ENCODE measurements around the gene UTF1.

UTF1 gene

GRCh38 chr10:133207627-133208026 lies 22.4 kb upstream of the UTF1 start:
- TF ChIP-seq CTCF (IDR thresholded peaks at IDR 0.05; ENCODE audit: poor library complexity, severe bottlenecking) = no peak

GRCh38 chr10:133208466-133208865 lies 21.6 kb upstream of the UTF1 start:
- DNase-seq (ENCODE audit: low spot score) = no peak
- Histone ChIP-seq H3K27me3 (ENCODE audit: insufficient read depth, poor library complexity, severe bottlenecking) (no peaks in the 10 kb centered on the region), H3K27ac (ENCODE audit: poor library complexity, severe bottlenecking) (no peak overlapping the region), H3K4me3 (ENCODE audit: severe bottlenecking) (no peak overlapping the region), H3K4me1 (ENCODE audit: insufficient read depth, poor library complexity, severe bottlenecking) (no peaks in the 10 kb centered on the region), H3K36me3 (ENCODE audit: low read depth) (no peaks in the 10 kb centered on the region), H3K9me3 (ENCODE audit: severe bottlenecking) (no peaks in the 10 kb centered on the region)
- TF ChIP-seq CTCF (IDR thresholded peaks at IDR 0.05; ENCODE audit: poor library complexity, severe bottlenecking) = no peak
- no peak for ATAC-seq (ENCODE audit: low read depth)

More at GRCh38 chr10:133207627-133208026, 22.4 kb upstream of the UTF1 start:
- Histone ChIP-seq H3K4me1 (ENCODE audit: insufficient read depth, poor library complexity, severe bottlenecking) (no peaks in the 10 kb centered on the region), H3K9me3 (ENCODE audit: severe bottlenecking) (no peaks in the 10 kb centered on the region), H3K4me3 (ENCODE audit: severe bottlenecking) (no peak overlapping the region), H3K36me3 (ENCODE audit: low read depth) (no peaks in the 10 kb centered on the region), H3K27me3 (ENCODE audit: insufficient read depth, poor library complexity, severe bottlenecking) (no peaks in the 10 kb centered on the region), H3K27ac (ENCODE audit: poor library complexity, severe bottlenecking) (no peak overlapping the region)
- no peak for ATAC-seq (ENCODE audit: low read depth)
- DNase-seq (ENCODE audit: low spot score) = no peak

DNA sequence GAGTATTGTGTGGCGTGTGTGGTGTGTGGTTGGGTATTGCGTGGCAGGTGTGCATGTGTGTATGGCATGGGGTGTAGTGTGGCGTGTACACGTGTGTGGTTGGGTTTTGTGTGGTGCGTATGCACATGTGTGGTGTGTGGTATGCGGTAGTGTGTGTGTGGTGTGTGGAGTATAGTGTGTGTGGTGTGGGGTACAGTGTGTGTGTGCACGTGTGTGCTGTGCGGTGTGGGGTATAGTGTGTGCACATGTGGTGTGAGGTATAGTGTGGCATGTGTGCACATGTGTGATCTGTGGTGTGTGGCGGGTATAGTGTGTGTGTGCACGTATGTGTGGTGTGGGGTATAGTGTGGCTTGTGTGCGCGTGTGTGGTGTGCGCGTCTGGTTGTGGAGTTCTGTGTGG lies 20.9 kb upstream of the UTF1 start:
- no peaks in the 10 kb centered on the region for H3K4me1 ChIP-seq (ENCODE audit: insufficient read depth, poor library complexity, severe bottlenecking)
- no peak for DNase-seq (ENCODE audit: low spot score)
- ATAC-seq (ENCODE audit: low read depth) = no peak
- no peaks in the 10 kb centered on the region for H3K27me3 ChIP-seq (ENCODE audit: insufficient read depth, poor library complexity, severe bottlenecking)
- H3K36me3 ChIP-seq (ENCODE audit: low read depth) = no peaks in the 10 kb centered on the region
- TF ChIP-seq CTCF (IDR thresholded peaks at IDR 0.05; ENCODE audit: poor library complexity, severe bottlenecking) = no peak
- no peaks in the 10 kb centered on the region for H3K9me3 ChIP-seq (ENCODE audit: severe bottlenecking)
- H3K27ac ChIP-seq (ENCODE audit: poor library complexity, severe bottlenecking) = no peak overlapping the region
- no peak overlapping the region for H3K4me3 ChIP-seq (ENCODE audit: severe bottlenecking)

DNA sequence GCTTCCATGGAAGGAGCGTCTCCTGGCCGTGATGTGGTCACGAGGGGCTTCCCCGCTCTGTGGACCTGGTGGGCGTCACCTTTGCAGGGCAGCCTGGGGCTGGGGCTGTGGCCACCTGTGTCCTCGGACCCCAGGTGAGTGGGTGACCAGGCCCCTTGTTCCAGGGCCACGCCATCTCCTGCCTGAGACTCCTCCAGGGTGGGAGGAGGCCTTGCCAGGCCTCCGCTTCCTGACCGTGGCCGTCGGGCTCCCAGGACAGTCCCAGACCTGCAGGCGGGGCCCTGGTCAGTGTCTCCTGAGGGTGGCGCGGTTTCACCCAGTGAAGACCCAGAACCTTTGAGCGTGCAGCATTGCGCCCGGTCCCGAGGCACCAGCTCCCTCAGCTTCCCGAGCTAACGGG lies 20.4 kb upstream of the UTF1 start:
- no peak for DNase-seq (ENCODE audit: low spot score)
- Histone ChIP-seq H3K36me3 (ENCODE audit: low read depth) (no peaks in the 10 kb centered on the region), H3K9me3 (ENCODE audit: severe bottlenecking) (no peaks in the 10 kb centered on the region), H3K4me1 (ENCODE audit: insufficient read depth, poor library complexity, severe bottlenecking) (no peaks in the 10 kb centered on the region), H3K27me3 (ENCODE audit: insufficient read depth, poor library complexity, severe bottlenecking) (no peaks in the 10 kb centered on the region), H3K27ac (ENCODE audit: poor library complexity, severe bottlenecking) (no peak overlapping the region), H3K4me3 (ENCODE audit: severe bottlenecking) (no peak overlapping the region)
- ATAC-seq (ENCODE audit: low read depth) = no peak
- TF ChIP-seq CTCF (IDR thresholded peaks at IDR 0.05; ENCODE audit: poor library complexity, severe bottlenecking) = no peak

DNA sequence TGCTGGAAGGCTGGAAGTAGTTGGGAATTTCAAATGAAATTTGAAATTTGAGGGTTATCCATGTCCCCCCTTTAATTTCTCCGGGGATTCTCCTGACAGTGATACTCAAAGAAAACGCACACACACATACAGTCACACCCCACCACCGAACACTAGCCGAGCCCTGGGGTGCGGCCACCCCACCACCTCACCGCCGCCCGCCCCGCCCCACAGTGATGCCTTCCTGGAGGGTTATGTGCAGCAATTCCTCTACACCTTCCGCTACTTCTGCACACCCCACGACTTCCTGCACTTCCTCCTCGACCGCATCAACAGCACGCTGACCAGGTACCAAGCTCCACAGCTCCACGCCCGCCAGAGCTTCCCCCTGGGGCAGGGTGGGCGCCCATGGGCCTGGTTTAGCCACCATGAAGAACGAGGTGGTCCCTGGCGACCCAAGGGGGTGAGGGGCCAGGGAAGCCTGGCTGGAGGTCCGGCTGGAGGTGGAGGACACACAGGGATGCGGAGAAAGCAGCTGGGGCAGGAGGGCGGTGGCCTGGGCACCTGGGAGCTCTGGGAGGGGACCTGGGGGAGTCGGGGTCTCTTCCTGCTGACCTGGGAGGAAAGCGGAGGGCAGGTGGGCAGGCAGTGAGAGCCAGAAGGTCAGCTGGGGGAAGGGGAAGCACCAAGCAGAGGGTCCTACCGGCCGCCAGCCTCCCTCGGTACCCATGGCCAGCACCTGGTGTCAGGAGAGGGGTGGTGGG lies 19.4 kb upstream of the UTF1 start:
- no peak overlapping the region for H3K27ac ChIP-seq (ENCODE audit: poor library complexity, severe bottlenecking)
- ATAC-seq (ENCODE audit: low read depth) (no peak), DNase-seq (ENCODE audit: low spot score) (no peak)

More for the DNA sequence above, 19.4 kb upstream of the UTF1 start:
- Histone ChIP-seq H3K4me3 (ENCODE audit: severe bottlenecking) (no peak overlapping the region), H3K4me1 (ENCODE audit: insufficient read depth, poor library complexity, severe bottlenecking) (no peaks in the 10 kb centered on the region), H3K9me3 (ENCODE audit: severe bottlenecking) (no peaks in the 10 kb centered on the region), H3K27me3 (ENCODE audit: insufficient read depth, poor library complexity, severe bottlenecking) (no peaks in the 10 kb centered on the region), H3K36me3 (ENCODE audit: low read depth) (no peaks in the 10 kb centered on the region)
- no peak for TF ChIP-seq CTCF (IDR thresholded peaks at IDR 0.05; ENCODE audit: poor library complexity, severe bottlenecking)

Data from RWPE2 (cell line).